SK-N-SH (cell line): ENCODE data around the gene OR2H1. TPM values are rescaled to one million over a fixed set of nuclear protein-coding genes. Genes with fewer than 3 reads are reported as not detected.

ENCODE experiments used
- CTCF ChIA-PET: fragments of 300-600, 350-600 bp; formaldehyde crosslinking; extraction: SDS; loops from one replicate; lab custom pipeline; 2021; lab: Yijun Ruan, JAX
- POLR2A ChIA-PET: fragments of 350-600 bp; sonication (Branson Sonifier 250); formaldehyde crosslinking; extraction: SDS; loops from one replicate; lab custom pipeline; 2020; ENCODE audit warnings: antibody characterized with exemption, inconsistent platforms; lab: Yijun Ruan, JAX
- DNase-seq: peaks from one replicate; pipeline ENCODE4 v3.0.0; 2012
- H2AFZ ChIP-seq: fragments of 200-600 bp; sonication (generic); 2 replicates; pipeline ENCODE4 v1.8.1; 2016; ENCODE audit warnings: antibody characterized with exemption, mild to moderate bottlenecking, low read depth
- H3F3A ChIP-seq: fragments of 200-600 bp; sonication (generic); replicated peaks from 2 replicates; pipeline ENCODE3; 2016; ENCODE audit warnings: antibody characterized with exemption, mild to moderate bottlenecking; ENCODE audit not compliant: insufficient read depth
- H3K27ac ChIP-seq, 2 experiments: fragments of 200-500 bp in 1 of 2; fragments of 200-600 bp in 1 of 2; sonication (Bioruptor generic) in 1 of 2; sonication (generic), shearing (Covaris generic) in 1 of 2; 2 replicates each; pipeline versions ENCODE4 v1.5.1 to v1.6.1; 2014 to 2016; ENCODE audit warnings: low read depth in 2 of 2, inconsistent platforms in 1 of 2, low read length in 1 of 2, mild to moderate bottlenecking in 1 of 2, mixed read lengths in 1 of 2
- H3K27me3 ChIP-seq: fragments of 200-600 bp; sonication (generic), shearing (Covaris generic); 2 replicates; pipeline ENCODE4 v1.6.1; 2016; ENCODE audit warnings: mixed run types; ENCODE audit not compliant: insufficient read depth
- H3K36me3 ChIP-seq, 2 experiments: fragments of 200-500 bp in 1 of 2; fragments of 200-600 bp in 1 of 2; sonication (Bioruptor generic) in 1 of 2; sonication (generic) in 1 of 2; replicated peaks in 1 of 2; 2 replicates each; pipeline versions ENCODE3 to v1.5.1; 2014 to 2016; ENCODE audit warnings: low read length in 1 of 2, mild to moderate bottlenecking in 1 of 2; ENCODE audit not compliant: insufficient read depth in 2 of 2, control insufficient read depth in 1 of 2
- H3K4me1 ChIP-seq, 2 experiments: fragments of 200-500 bp in 1 of 2; fragments of 200-600 bp in 1 of 2; sonication (Bioruptor generic) in 1 of 2; sonication (generic), shearing (Covaris generic) in 1 of 2; 2 replicates each; pipeline versions ENCODE4 v1.5.1 to v1.6.1; 2014 to 2016; ENCODE audit warnings: low read depth in 1 of 2, low read length in 1 of 2, mixed run types in 1 of 2; ENCODE audit not compliant: insufficient read depth in 2 of 2, control insufficient read depth in 1 of 2
- H3K4me2 ChIP-seq: fragments of 200-600 bp; sonication (generic), shearing (Covaris generic); 2 replicates; pipeline ENCODE4 v1.6.1; 2017; ENCODE audit warnings: mixed run types
- H3K4me3 ChIP-seq, 2 experiments: fragments of 200-500 bp in 1 of 2; fragments of 200-600 bp in 1 of 2; sonication (Bioruptor generic) in 1 of 2; sonication (generic), shearing (Covaris generic) in 1 of 2; 2 replicates each; pipeline versions ENCODE4 v1.5.1 to v1.8.1; 2014 to 2016; ENCODE audit warnings: low read depth in 2 of 2, inconsistent platforms in 1 of 2, low read length in 1 of 2, mild to moderate bottlenecking in 1 of 2, mixed read lengths in 1 of 2, moderate library complexity in 1 of 2
- H3K79me2 ChIP-seq: fragments of 200-600 bp; sonication (generic); 2 replicates; pipeline ENCODE4 v1.8.1; 2017; ENCODE audit warnings: mild to moderate bottlenecking; ENCODE audit not compliant: insufficient read depth
- H3K9ac ChIP-seq: fragments of 200-600 bp; sonication (generic); 2 replicates; pipeline ENCODE4 v1.6.1; 2017; ENCODE audit warnings: mixed run types
- H3K9me2 ChIP-seq: fragments of 200-600 bp; sonication (generic); 2 replicates; pipeline ENCODE4 v1.6.1; 2017; ENCODE audit warnings: mixed run types
- H3K9me3 ChIP-seq: fragments of 200-600 bp; sonication (generic); 2 replicates; pipeline ENCODE4 v1.6.1; 2017; ENCODE audit warnings: mixed run types, mild to moderate bottlenecking, moderate library complexity
- H4K20me1 ChIP-seq: fragments of 200-600 bp; sonication (generic); 2 replicates; pipeline ENCODE4 v1.6.1; 2017; ENCODE audit warnings: mild to moderate bottlenecking, mixed run types; ENCODE audit not compliant: insufficient read depth
- CHD2 ChIP-seq: fragments of 150-350 bp; IDR thresholded peaks from 2 replicates; pipeline ENCODE4 v1.6.1; 2018; ENCODE audit warnings: low read length; ENCODE audit not compliant: partially characterized antibody
- FOSL2 ChIP-seq: IDR thresholded peaks from 2 replicates; pipeline ENCODE4 v1.4.0; 2012; ENCODE audit warnings: low read depth, mild to moderate bottlenecking, moderate library complexity, borderline replicate concordance
- FOXJ3 ChIP-seq: sonication (generic); formaldehyde crosslinking; IDR thresholded peaks from 2 replicates; pipeline ENCODE4 v1.5.1; 2020; ENCODE audit warnings: mild to moderate bottlenecking, missing genetic modification reagents
- FOXM1 ChIP-seq: IDR thresholded peaks from 2 replicates; pipeline ENCODE4 v1.4.0; 2012; ENCODE audit warnings: low read depth, mild to moderate bottlenecking
- GATA2 ChIP-seq: sonication (generic); formaldehyde crosslinking; IDR thresholded peaks from 2 replicates; pipeline ENCODE4 v1.5.0; 2020; ENCODE audit warnings: mild to moderate bottlenecking, missing genetic modification reagents
- JUND ChIP-seq: IDR thresholded peaks from 2 replicates; pipeline ENCODE4 v1.4.0; 2012
- MEF2A ChIP-seq: IDR thresholded peaks from 2 replicates; pipeline ENCODE4 v1.4.0; 2012; ENCODE audit warnings: low read depth, borderline replicate concordance
- NFIC ChIP-seq: IDR thresholded peaks from 2 replicates; pipeline ENCODE4 v1.4.0; 2012; ENCODE audit warnings: borderline replicate concordance
- NRF1 ChIP-seq: IDR thresholded peaks from 2 replicates; pipeline ENCODE4 v1.6.1; 2012; ENCODE audit warnings: low read depth, mild to moderate bottlenecking, low read length
- POLR2AphosphoS5 ChIP-seq: IDR thresholded peaks from 2 replicates; pipeline ENCODE4 v1.6.1; 2012; ENCODE audit warnings: low read depth, low read length
- RXRA ChIP-seq: IDR thresholded peaks from 2 replicates; pipeline ENCODE4 v1.4.0; 2012; ENCODE audit warnings: low read depth, mild to moderate bottlenecking, borderline replicate concordance
- SIN3A ChIP-seq: IDR thresholded peaks from 2 replicates; pipeline ENCODE4 v1.6.1; 2012; ENCODE audit warnings: low read depth, mild to moderate bottlenecking, low read length, moderate library complexity, borderline replicate concordance
- WGBS: methylation state at CpG from one replicate; pipeline ENCODE4 v1.1.6; 2017; ENCODE audit warnings: low lambda C conversion rate; 5-methylcytosine and 5-hydroxymethylcytosine counted together
- polyA plus RNA-seq, 3 experiments: library from polyadenylated mRNA; depleted of rRNA; stranded (reverse); fragments of >200 nt; gene quantifications; 2 replicates each; pipeline ENCODE4 v1.2.3, GENCODE V29; 2012
- TF ChIP-seq, protein P1 (sequence below): IDR thresholded peaks from 2 replicates; pipeline ENCODE4 v1.4.0; 2012; ENCODE audit warnings: low read depth, borderline replicate concordance
- TF ChIP-seq, protein P2 (sequence below): fragments of 150-350 bp; IDR thresholded peaks from 2 replicates; pipeline ENCODE4 v1.6.1; 2017; ENCODE audit warnings: antibody characterized with exemption, low read length, low read depth, borderline replicate concordance
- TF ChIP-seq, protein P3 (sequence below): fragments of 200-600 bp; sonication (generic); IDR thresholded peaks from 2 replicates; pipeline ENCODE4 v1.6.1; 2017; ENCODE audit warnings: antibody characterized with exemption, mild to moderate bottlenecking, moderate library complexity

OR2H1 gene
- polyA plus RNA-seq, 1 of the 3 experiments (the other 2 are of a cell fraction), result not detected

DNA sequence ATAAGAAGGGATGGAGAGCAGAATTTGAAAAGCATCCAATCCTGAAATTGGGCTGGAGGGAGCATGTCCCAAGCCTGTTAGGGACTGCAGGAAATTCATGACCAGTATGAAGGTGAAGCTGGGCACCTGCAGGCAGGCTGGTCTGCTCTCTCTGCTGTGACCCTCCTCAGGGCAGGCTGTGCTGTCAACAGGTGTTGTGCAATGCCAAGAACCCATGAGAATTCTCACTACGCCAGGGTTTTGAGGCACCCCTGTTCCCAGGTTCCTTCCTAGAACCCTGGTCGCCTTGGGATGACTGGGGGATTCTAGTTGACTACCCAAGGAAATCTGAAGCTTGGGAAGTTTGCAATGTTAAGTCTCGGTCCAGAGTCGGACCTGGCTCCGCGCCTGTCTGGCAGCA is 44.2 kb downstream of the OR2H1 start:
- Histone ChIP-seq H3K27ac (no peak overlapping the region), H3K4me1 (0 out of 4 replicates have a peak, but pooled peaks cover 0 to 7% of the 10 kb centered on the region in 2 experiments), H3K9me3 (no peaks in the 10 kb centered on the region), H3K79me2 (no peaks in the 10 kb centered on the region), H3K9ac (no peak overlapping the region), H3K9me2 (no peaks in the 10 kb centered on the region), H3F3A (no peaks in the 10 kb centered on the region), H2AFZ (no peak overlapping the region), H4K20me1 (no peaks in the 10 kb centered on the region), H3K4me2 (no peak overlapping the region), H3K4me3 (no peak overlapping the region), H3K36me3 (no peaks in the 10 kb centered on the region), H3K27me3 (peaks cover 41% of the 10 kb centered on the region)
- 3% methylated on average over 6 of the region's 6 CpGs for WGBS
- CTCF ChIA-PET, result no interaction called here
- TF ChIP-seq, protein P1, sequence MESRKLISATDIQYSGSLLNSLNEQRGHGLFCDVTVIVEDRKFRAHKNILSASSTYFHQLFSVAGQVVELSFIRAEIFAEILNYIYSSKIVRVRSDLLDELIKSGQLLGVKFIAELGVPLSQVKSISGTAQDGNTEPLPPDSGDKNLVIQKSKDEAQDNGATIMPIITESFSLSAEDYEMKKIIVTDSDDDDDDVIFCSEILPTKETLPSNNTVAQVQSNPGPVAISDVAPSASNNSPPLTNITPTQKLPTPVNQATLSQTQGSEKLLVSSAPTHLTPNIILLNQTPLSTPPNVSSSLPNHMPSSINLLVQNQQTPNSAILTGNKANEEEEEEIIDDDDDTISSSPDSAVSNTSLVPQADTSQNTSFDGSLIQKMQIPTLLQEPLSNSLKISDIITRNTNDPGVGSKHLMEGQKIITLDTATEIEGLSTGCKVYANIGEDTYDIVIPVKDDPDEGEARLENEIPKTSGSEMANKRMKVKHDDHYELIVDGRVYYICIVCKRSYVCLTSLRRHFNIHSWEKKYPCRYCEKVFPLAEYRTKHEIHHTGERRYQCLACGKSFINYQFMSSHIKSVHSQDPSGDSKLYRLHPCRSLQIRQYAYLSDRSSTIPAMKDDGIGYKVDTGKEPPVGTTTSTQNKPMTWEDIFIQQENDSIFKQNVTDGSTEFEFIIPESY, result no peak
- TF ChIP-seq JUND (no peak), FOXJ3 (CRISPR knock-in tag) (no peak), MEF2A (no peak), NRF1 (no peak), FOSL2 (no peak), SIN3A (no peak), FOXM1 (no peak), NFIC (no peak), POLR2AphosphoS5 (no peak), GATA2 (CRISPR knock-in tag) (no peak), RXRA (no peak), CHD2 (no peak)
- TF ChIP-seq, protein P2, sequence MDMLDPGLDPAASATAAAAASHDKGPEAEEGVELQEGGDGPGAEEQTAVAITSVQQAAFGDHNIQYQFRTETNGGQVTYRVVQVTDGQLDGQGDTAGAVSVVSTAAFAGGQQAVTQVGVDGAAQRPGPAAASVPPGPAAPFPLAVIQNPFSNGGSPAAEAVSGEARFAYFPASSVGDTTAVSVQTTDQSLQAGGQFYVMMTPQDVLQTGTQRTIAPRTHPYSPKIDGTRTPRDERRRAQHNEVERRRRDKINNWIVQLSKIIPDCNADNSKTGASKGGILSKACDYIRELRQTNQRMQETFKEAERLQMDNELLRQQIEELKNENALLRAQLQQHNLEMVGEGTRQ, result no peak
- TF ChIP-seq, protein P3, sequence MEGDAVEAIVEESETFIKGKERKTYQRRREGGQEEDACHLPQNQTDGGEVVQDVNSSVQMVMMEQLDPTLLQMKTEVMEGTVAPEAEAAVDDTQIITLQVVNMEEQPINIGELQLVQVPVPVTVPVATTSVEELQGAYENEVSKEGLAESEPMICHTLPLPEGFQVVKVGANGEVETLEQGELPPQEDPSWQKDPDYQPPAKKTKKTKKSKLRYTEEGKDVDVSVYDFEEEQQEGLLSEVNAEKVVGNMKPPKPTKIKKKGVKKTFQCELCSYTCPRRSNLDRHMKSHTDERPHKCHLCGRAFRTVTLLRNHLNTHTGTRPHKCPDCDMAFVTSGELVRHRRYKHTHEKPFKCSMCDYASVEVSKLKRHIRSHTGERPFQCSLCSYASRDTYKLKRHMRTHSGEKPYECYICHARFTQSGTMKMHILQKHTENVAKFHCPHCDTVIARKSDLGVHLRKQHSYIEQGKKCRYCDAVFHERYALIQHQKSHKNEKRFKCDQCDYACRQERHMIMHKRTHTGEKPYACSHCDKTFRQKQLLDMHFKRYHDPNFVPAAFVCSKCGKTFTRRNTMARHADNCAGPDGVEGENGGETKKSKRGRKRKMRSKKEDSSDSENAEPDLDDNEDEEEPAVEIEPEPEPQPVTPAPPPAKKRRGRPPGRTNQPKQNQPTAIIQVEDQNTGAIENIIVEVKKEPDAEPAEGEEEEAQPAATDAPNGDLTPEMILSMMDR, result no peak
- no peak for DNase-seq
- POLR2A ChIA-PET, result no interaction called here
